HepG2 (cell line): ENCODE data around the gene RBP5. TPM values are rescaled to one million over a fixed set of nuclear protein-coding genes. Genes with fewer than 3 reads are reported as not detected.

Source experiments
- ATAC-seq: fragments of 200-7000 bp; cut with Tn5 transposase; 3 replicates; pipeline ENCODE4 v1.9.1; 2020; ENCODE audit warnings: mild to moderate bottlenecking, moderate library complexity
- BruUV-seq: library from RNA; stranded (reverse); fragments of 400-500 nt; replicated peaks from 2 replicates; lab custom pipeline; 2021; lab: Mats Ljungman, UMichigan
- CTCF ChIA-PET: fragments of 300-600 bp; formaldehyde crosslinking; extraction: SDS; loops from one replicate; lab custom pipeline; 2021; ENCODE audit warnings: low total read pairs, inconsistent platforms, low intra/inter-chr PET ratio; lab: Yijun Ruan, JAX
- POLR2A ChIA-PET: fragments of 350-600 bp; sonication (Branson Sonifier 250); formaldehyde crosslinking; loops from one replicate; lab custom pipeline; 2020; ENCODE audit warnings: antibody characterized with exemption, inconsistent platforms; lab: Yijun Ruan, JAX
- DNase-seq: peaks from one replicate; pipeline ENCODE4 v3.0.0-alpha.2; 2015; ENCODE audit warnings: low spot score
- FAIRE-seq: peaks from 3 replicates; lab custom pipeline; 2011; peaks lifted over from hg19 to GRCh38; lab: Jason Lieb, UNC
- H2AFZ ChIP-seq: one replicate; pipeline ENCODE4 v1.6.1; 2011; ENCODE audit warnings: low read length, inconsistent platforms
- H3K27ac ChIP-seq: fragments of 300-600 bp; 3 replicates; pipeline ENCODE4 v1.8.0; 2011; ENCODE audit warnings: mixed run types, mild to moderate bottlenecking, mixed read lengths, low read length, inconsistent platforms; ENCODE audit not compliant: insufficient read depth; ENCODE audit errors: extremely low read length
- H3K27me3 ChIP-seq, 2 experiments: fragments of 200-600 bp in 1 of 2; 2 replicates in 1 of 2; 3 replicates in 1 of 2; pipeline versions ENCODE4 v1.6.0 to v1.8.0; 2011; ENCODE audit warnings: low read length in 2 of 2, mild to moderate bottlenecking in 2 of 2, moderate library complexity in 2 of 2, inconsistent platforms in 1 of 2; ENCODE audit not compliant: insufficient read depth in 2 of 2, control insufficient read depth in 1 of 2
- H3K36me3 ChIP-seq, 2 experiments: fragments of 200-600 bp in 1 of 2; replicated peaks in 1 of 2; 2 replicates in 1 of 2; 3 replicates in 1 of 2; pipeline versions ENCODE4 v1.5.1 to v1.8.0; 2011; ENCODE audit warnings: low read length in 2 of 2, inconsistent platforms in 1 of 2; ENCODE audit not compliant: insufficient read depth in 2 of 2, control insufficient read depth in 1 of 2
- H3K4me1 ChIP-seq: 2 replicates; pipeline ENCODE4 v1.5.1; 2012; ENCODE audit warnings: low read length, inconsistent platforms; ENCODE audit not compliant: insufficient read depth
- H3K4me2 ChIP-seq: 2 replicates; pipeline ENCODE4 v1.6.0; 2011; ENCODE audit warnings: low read depth, low read length, inconsistent platforms
- H3K4me3 ChIP-seq, 3 experiments: fragments of 200-600 bp in 1 of 3; sonication (generic), shearing (Covaris generic) in 1 of 3; replicated peaks in 1 of 3; 2 replicates each; pipeline ENCODE4 v1.5.1; 2011 to 2016; ENCODE audit warnings: low read length in 3 of 3, inconsistent platforms in 2 of 3, low read depth in 2 of 3, mild to moderate bottlenecking in 2 of 3, control low read depth in 1 of 3, mixed read lengths in 1 of 3; ENCODE audit not compliant: insufficient read depth in 1 of 3
- H3K79me2 ChIP-seq: one replicate; pipeline ENCODE4 v1.6.1; 2011; ENCODE audit warnings: low read length, inconsistent platforms; ENCODE audit not compliant: insufficient read depth
- H3K9ac ChIP-seq: 2 replicates; pipeline ENCODE4 v1.6.0; 2011; ENCODE audit warnings: mild to moderate bottlenecking, low read depth, low read length, inconsistent platforms; ENCODE audit not compliant: insufficient read depth
- H3K9me3 ChIP-seq: 2 replicates; pipeline ENCODE4 v1.5.1; 2012; ENCODE audit warnings: mild to moderate bottlenecking, low read length
- H4K20me1 ChIP-seq: 2 replicates; pipeline ENCODE4 v1.6.0; 2011; ENCODE audit warnings: inconsistent platforms, mild to moderate bottlenecking, low read length, moderate library complexity; ENCODE audit not compliant: insufficient read depth
- ADNP ChIP-seq: sonication (generic); formaldehyde crosslinking; IDR thresholded peaks from 2 replicates; pipeline ENCODE4 v1.4.0; 2020; ENCODE audit warnings: missing genetic modification reagents
- AKAP8 ChIP-seq: sonication (generic); formaldehyde crosslinking; IDR thresholded peaks from 2 replicates; pipeline ENCODE4 v1.5.1; 2020; ENCODE audit warnings: mild to moderate bottlenecking, missing genetic modification reagents
- ASH2L ChIP-seq: fragments of 300-600, 200-600 bp; sonication (generic); IDR thresholded peaks from 2 replicates; pipeline ENCODE4 v1.7.0; 2017; ENCODE audit warnings: low read depth, mild to moderate bottlenecking, moderate library complexity, mixed read lengths, low read length; ENCODE audit not compliant: insufficient read length
- HMGXB4 ChIP-seq, 2 experiments: sonication (generic) in 1 of 2; formaldehyde crosslinking in 1 of 2; IDR thresholded peaks; 2 replicates each; pipeline versions ENCODE4 v1.4.0 to v1.6.1; 2018 to 2020; ENCODE audit warnings: missing genetic modification reagents in 2 of 2, borderline replicate concordance in 1 of 2, low read depth in 1 of 2, mild to moderate bottlenecking in 1 of 2, missing biosample characterization in 1 of 2
- MBNL3 ChIP-seq: fragments of 250-450 bp; sonication (Bioruptor Pico); conservative IDR thresholded peaks from 2 replicates; pipeline ENCODE4 v1.8.0; 2022; ENCODE audit warnings: mild to moderate bottlenecking, inconsistent platforms
- MED1 ChIP-seq: sonication (generic); formaldehyde crosslinking; IDR thresholded peaks from 2 replicates; pipeline ENCODE4 v1.4.0; 2020; ENCODE audit warnings: missing genetic modification reagents
- MIER3 ChIP-seq: IDR thresholded peaks from 2 replicates; pipeline ENCODE4 v1.6.1; 2016; ENCODE audit warnings: missing compliant biosample characterization, borderline replicate concordance
- MTA1 ChIP-seq: sonication (generic); formaldehyde crosslinking; IDR thresholded peaks from 2 replicates; pipeline ENCODE4 v1.4.0; 2020; ENCODE audit warnings: missing genetic modification reagents, mild to moderate bottlenecking, borderline replicate concordance
- NBN ChIP-seq: fragments of 450-650 bp; conservative IDR thresholded peaks from 2 replicates; pipeline ENCODE4 v1.6.1; 2017
- NRL ChIP-seq: sonication (generic); formaldehyde crosslinking; IDR thresholded peaks from 2 replicates; pipeline ENCODE4 v1.5.0; 2020; ENCODE audit warnings: missing genetic modification reagents, mild to moderate bottlenecking, moderate library complexity, borderline replicate concordance
- RAD51 ChIP-seq: fragments of 450-650 bp; IDR thresholded peaks from 2 replicates; pipeline ENCODE4 v1.6.1; 2016; ENCODE audit warnings: borderline replicate concordance
- RFX3 ChIP-seq: IDR thresholded peaks from 2 replicates; pipeline ENCODE4 v1.6.1; 2016; ENCODE audit warnings: missing biosample characterization, missing genetic modification reagents
- SRSF1 ChIP-seq: fragments of 200-400 bp; formaldehyde crosslinking; optimal IDR thresholded peaks from 2 replicates; pipeline ENCODE3; 2017; ENCODE audit warnings: mild to moderate bottlenecking, low read depth, low read length, moderate library complexity
- SRY ChIP-seq: sonication (generic); formaldehyde crosslinking; IDR thresholded peaks from 2 replicates; pipeline ENCODE4 v1.8.0; 2022; ENCODE audit warnings: mild to moderate bottlenecking, missing genetic modification reagents
- TEAD3 ChIP-seq: optimal IDR thresholded peaks from 2 replicates; pipeline ENCODE3; 2016; ENCODE audit warnings: borderline replicate concordance
- ZFP36 ChIP-seq: fragments of 150-350 bp; IDR thresholded peaks from 2 replicates; pipeline ENCODE4 v1.6.1; 2018; ENCODE audit warnings: borderline replicate concordance, low read length, low read depth; ENCODE audit not compliant: partially characterized antibody
- ZKSCAN1 ChIP-seq: fragments of 150-350 bp; IDR thresholded peaks from 2 replicates; pipeline ENCODE4 v1.6.1; 2014; ENCODE audit warnings: low read length
- ZNF230 ChIP-seq: sonication (generic); formaldehyde crosslinking; IDR thresholded peaks from 2 replicates; pipeline ENCODE4 v1.4.0; 2020; ENCODE audit warnings: mild to moderate bottlenecking, missing genetic modification reagents
- ZNF354B ChIP-seq: sonication (generic); formaldehyde crosslinking; IDR thresholded peaks from 2 replicates; pipeline ENCODE4 v1.8.0; 2022; ENCODE audit warnings: mild to moderate bottlenecking, missing genetic modification reagents
- ZNF775 ChIP-seq: sonication (generic); formaldehyde crosslinking; IDR thresholded peaks from 2 replicates; pipeline ENCODE4 v1.4.0; 2020; ENCODE audit warnings: missing genetic modification reagents, mild to moderate bottlenecking, moderate library complexity, borderline replicate concordance
- ZNF879 ChIP-seq: sonication (generic); formaldehyde crosslinking; IDR thresholded peaks from 2 replicates; pipeline ENCODE4 v1.8.1; 2023; ENCODE audit warnings: missing genetic modification reagents
- ZSCAN12 ChIP-seq: sonication (generic); formaldehyde crosslinking; IDR thresholded peaks from 2 replicates; pipeline ENCODE4 v1.9.0; 2021; ENCODE audit warnings: mild to moderate bottlenecking, missing genetic modification reagents
- WGBS: methylation state at CpG from one replicate; pipeline ENCODE4 v1.1.6; 2017; ENCODE audit warnings: low lambda C conversion rate; 5-methylcytosine and 5-hydroxymethylcytosine counted together
- in situ Hi-C: cut with HindIII; loops from 2 replicates; pipeline ENCODE4 v1.10.0; 2017; ENCODE audit warnings: low pct_unique_long_range_greater_than_20kb; ENCODE audit not compliant: extremely low pct_ligation_motif_present
- intact Hi-C: fragments of 100-400 bp; cut with micrococcal nuclease; formaldehyde crosslinking; loops from one replicate; pipeline ENCODE4 v1.10.0; 2022; ENCODE audit not compliant: unreplicated experiment
- polyA plus RNA-seq, 8 experiments: library from polyadenylated mRNA; depleted of rRNA in 3 of 8; stranded (reverse) in 7 of 8; unstranded in 1 of 8; fragments of >200 nt; fragmentation: Illumina TruSeq in 4 of 8; extraction: Trizol in 4 of 8; gene quantifications; 2 replicates each; pipeline versions ENCODE4 v1.2.1 to v1.2.3, GENCODE V29; 2011 to 2016; ENCODE audit warnings: low read depth in 4 of 8, missing spikeins in 1 of 8, mixed read lengths in 1 of 8; ENCODE audit not compliant: insufficient read depth in 1 of 8
- total RNA-seq, 5 experiments: library from RNA; depleted of rRNA; stranded (reverse); fragments of >200 nt; fragmentation: Illumina TruSeq; extraction: Trizol; gene quantifications; 2 replicates each; pipeline ENCODE4 v1.2.3, GENCODE V29; 2016; ENCODE audit warnings: low read depth in 1 of 5

Gene RBP5
- total and polyA plus RNA-seq, 2 of the 13 experiments (the other 11 are each of a cell fraction or from before 2014, with no cell fraction given) = 13.8 to 19.8 TPM

GRCh38 chr12:7108003-7108795, 20.5 kb downstream of the RBP5 start:
- Histone ChIP-seq H3K4me3 (peak overlapping the region; percentile 72 to 91 (median 74)), H3K9ac (peak overlapping the region; percentile 90), H3K27ac (peak overlapping the region; percentile 99), H3K4me1 (peaks cover 30% of the 10 kb centered on the region), H4K20me1 (no peaks in the 10 kb centered on the region), H3K79me2 (peaks cover 22% of the 10 kb centered on the region), H3K27me3 (no peaks in the 10 kb centered on the region; a peak in 1 of 5 replicates), H3K36me3 (peaks cover 0 to 2% of the 10 kb centered on the region in 2 experiments; a peak in 2 of 5 replicates), H2AFZ (no peak overlapping the region), H3K9me3 (peaks cover 8% of the 10 kb centered on the region), H3K4me2 (peak overlapping the region; percentile 99)
- peak; percentile 92 for ATAC-seq
- POLR2A ChIA-PET = interaction anchor here (0.6 to 4.3 kb wide), 33 partner anchors 9 to 850 kb away, joined by 3 to 88 read pairs (median 7); partner anchors contain the start of genes C12orf57, C1S, CLSTN3 and EMG1
- intact Hi-C loops (loop anchor here (2.0 kb wide), 1 partner anchor 15 kb away; the partner anchor contains the start of gene C1R), in situ Hi-C loops (no loop called here)
- CTCF ChIA-PET = interaction anchor here (0.7 to 2.4 kb wide), 3 partner anchors 16 to 138 kb away, joined by 3 to 16 read pairs (median 7); partner anchors contain the start of genes C1R, C1S, EMG1 and PHB2
- 5% methylated on average over 9 of the region's 30 CpGs for WGBS
- FAIRE-seq = peak; percentile 12
- DNase-seq = peak; percentile 69
- BruUV-seq = TSS peak; percentile 42
- TF ChIP-seq TEAD3 (CRISPR knock-in tag) (no peak), ASH2L (peak; percentile 54), SRSF1 (peak; percentile 69), SRY (CRISPR knock-in tag) (peak; percentile 56; the same call in 1 of the 2 replicates), MTA1 (CRISPR knock-in tag) (peak; percentile 86), MIER3 (0 out of 2 replicates have a peak, but pooled peaks have one; percentile 24), ZFP36 (peak; percentile 5), ZNF230 (CRISPR knock-in tag) (peak; percentile 22; the same call in 1 of the 2 replicates), ZKSCAN1 (no peak), NBN (no peak), AKAP8 (CRISPR knock-in tag) (no peak), ADNP (0 out of 2 replicates have a peak, but pooled peaks have one; percentile 29), NRL (CRISPR knock-in tag) (peak; percentile 82), HMGXB4 (CRISPR knock-in tag; IDR thresholded peaks at IDR 0.05; ENCODE audit: borderline replicate concordance in 1 of 2, low read depth in 1 of 2) (peak; percentile 50 to 87; a peak in 3 of 4 replicates), RFX3 (CRISPR knock-in tag) (no peak), ZNF879 (no peak), ZSCAN12 (0 out of 2 replicates have a peak, but pooled peaks have one; percentile 43), RAD51 (no peak), MED1 (CRISPR knock-in tag) (0 out of 2 replicates have a peak, but pooled peaks have one; percentile 57), ZNF354B (CRISPR knock-in tag) (0 out of 2 replicates have a peak, but pooled peaks have one; percentile 28), ZNF775 (CRISPR knock-in tag) (0 out of 2 replicates have a peak, but pooled peaks have one; percentile 25), MBNL3 (no peak)
